ENCODE measurements around the gene SORCS3. TPM values are rescaled to one million over a fixed set of nuclear protein-coding genes. Genes with fewer than 3 reads are reported as not detected.

The SORCS3 gene
- total and polyA plus RNA-seq, 2 experiments from 2014 or later, result not detected

GRCh38 chr10:105284476-105285215 is 643.6 kb downstream of the SORCS3 start:
- Histone ChIP-seq H2AFZ (no peak overlapping the region), H3K9ac (no peak overlapping the region), H3K79me2 (ENCODE audit: insufficient read depth) (no peaks in the 10 kb centered on the region), H3K9me2 (ENCODE audit: insufficient read depth) (no peaks in the 10 kb centered on the region), H3K4me1 (ENCODE audit: insufficient read depth) (no peaks in the 10 kb centered on the region), H3K4me2 (ENCODE audit: unreplicated experiment) (no peak overlapping the region), H3F3A (ENCODE audit: insufficient read depth) (no peaks in the 10 kb centered on the region), H3K9me3 (ENCODE audit: low read depth) (no peaks in the 10 kb centered on the region), H3K27ac (no peak overlapping the region), H3K27me3 (replicated peaks; ENCODE audit: insufficient read depth) (no peaks in the 10 kb centered on the region), H3K36me3 (ENCODE audit: low read depth) (no peaks in the 10 kb centered on the region), H4K20me1 (ENCODE audit: insufficient read depth) (no peaks in the 10 kb centered on the region; the same call in 1 of the 2 replicates), H3K4me3 (no peak overlapping the region)
- no peak for DNase-seq
- in situ Hi-C loops (cut with MboI), result no loop called here
- 0 to 5% methylated on average over 1 of the region's 1 CpG for WGBS, 2 experiments (ENCODE audit: low coverage in 1 of 2, low lambda C conversion rate in 2 of 2, missing lambda C conversion rate in 2 of 2)
- TF ChIP-seq EZH2 (IDR thresholded peaks at IDR 0.05; ENCODE audit: insufficient read depth, poor library complexity, severe bottlenecking) (no peak), EZH2phosphoT487 (IDR thresholded peaks at IDR 0.05; ENCODE audit: insufficient read depth, low read depth) (no peak)

GRCh38 chr10:105288026-105288425 is 646.9 kb downstream of the SORCS3 start:
- 2 to 9% methylated on average over 2 of the region's 2 CpGs for WGBS, 2 experiments (ENCODE audit: low coverage in 1 of 2, low lambda C conversion rate in 2 of 2, missing lambda C conversion rate in 2 of 2)
- in situ Hi-C loops (cut with MboI), result no loop called here

GRCh38 chr10:105288613-105289012 is 647.5 kb downstream of the SORCS3 start:
- Histone ChIP-seq H3F3A (ENCODE audit: insufficient read depth) (no peaks in the 10 kb centered on the region), H3K36me3 (ENCODE audit: low read depth) (no peaks in the 10 kb centered on the region), H3K79me2 (ENCODE audit: insufficient read depth) (no peaks in the 10 kb centered on the region), H3K9ac (no peak overlapping the region), H3K27ac (no peak overlapping the region), H3K4me3 (no peak overlapping the region), H2AFZ (no peak overlapping the region), H3K4me1 (ENCODE audit: insufficient read depth) (no peaks in the 10 kb centered on the region), H3K9me2 (ENCODE audit: insufficient read depth) (no peaks in the 10 kb centered on the region), H4K20me1 (ENCODE audit: insufficient read depth) (no peaks in the 10 kb centered on the region; the same call in 1 of the 2 replicates), H3K27me3 (replicated peaks; ENCODE audit: insufficient read depth) (no peaks in the 10 kb centered on the region), H3K9me3 (ENCODE audit: low read depth) (no peaks in the 10 kb centered on the region), H3K4me2 (ENCODE audit: unreplicated experiment) (no peak overlapping the region)
- no peak for DNase-seq
- in situ Hi-C loops (cut with MboI), result no loop called here
- TF ChIP-seq EZH2phosphoT487 (IDR thresholded peaks at IDR 0.05; ENCODE audit: insufficient read depth, low read depth) (no peak), EZH2 (IDR thresholded peaks at IDR 0.05; ENCODE audit: insufficient read depth, poor library complexity, severe bottlenecking) (no peak)

More at GRCh38 chr10:105288026-105288425, 646.9 kb downstream of the SORCS3 start:
- Histone ChIP-seq H3K4me1 (ENCODE audit: insufficient read depth) (no peaks in the 10 kb centered on the region), H3K4me2 (ENCODE audit: unreplicated experiment) (no peak overlapping the region), H3K36me3 (ENCODE audit: low read depth) (no peaks in the 10 kb centered on the region), H3K79me2 (ENCODE audit: insufficient read depth) (no peaks in the 10 kb centered on the region), H3K9me3 (ENCODE audit: low read depth) (no peaks in the 10 kb centered on the region), H3K27ac (no peak overlapping the region), H3K27me3 (replicated peaks; ENCODE audit: insufficient read depth) (no peaks in the 10 kb centered on the region), H4K20me1 (ENCODE audit: insufficient read depth) (no peaks in the 10 kb centered on the region; the same call in 1 of the 2 replicates), H3K4me3 (no peak overlapping the region), H3F3A (ENCODE audit: insufficient read depth) (no peaks in the 10 kb centered on the region), H3K9ac (no peak overlapping the region), H2AFZ (no peak overlapping the region), H3K9me2 (ENCODE audit: insufficient read depth) (no peaks in the 10 kb centered on the region)
- DNase-seq, result no peak
- TF ChIP-seq EZH2phosphoT487 (IDR thresholded peaks at IDR 0.05; ENCODE audit: insufficient read depth, low read depth), result no peak
- TF ChIP-seq EZH2 (IDR thresholded peaks at IDR 0.05; ENCODE audit: insufficient read depth, poor library complexity, severe bottlenecking), result no peak

GRCh38 chr10:105291571-105291970 is 650.5 kb downstream of the SORCS3 start:
- WGBS, 2 experiments (ENCODE audit: low coverage in 1 of 2, low lambda C conversion rate in 2 of 2, missing lambda C conversion rate in 2 of 2), result 5 to 10% methylated on average over 4 of the region's 4 CpGs
- no peaks in the 10 kb centered on the region for H3K79me2 ChIP-seq (ENCODE audit: insufficient read depth)
- no peaks in the 10 kb centered on the region for H3K36me3 ChIP-seq (ENCODE audit: low read depth)
- H3K4me3 ChIP-seq, result no peak overlapping the region
- no peak for DNase-seq
- no peak overlapping the region for H2AFZ ChIP-seq
- no peaks in the 10 kb centered on the region; the same call in 1 of the 2 replicates for H4K20me1 ChIP-seq (ENCODE audit: insufficient read depth)
- H3F3A ChIP-seq (ENCODE audit: insufficient read depth), result no peaks in the 10 kb centered on the region
- no peak overlapping the region for H3K4me2 ChIP-seq (ENCODE audit: unreplicated experiment)
- H3K27me3 ChIP-seq (replicated peaks; ENCODE audit: insufficient read depth), result no peaks in the 10 kb centered on the region
- no peaks in the 10 kb centered on the region for H3K9me3 ChIP-seq (ENCODE audit: low read depth)
- TF ChIP-seq EZH2 (IDR thresholded peaks at IDR 0.05; ENCODE audit: insufficient read depth, poor library complexity, severe bottlenecking), result no peak
- no peak for TF ChIP-seq EZH2phosphoT487 (IDR thresholded peaks at IDR 0.05; ENCODE audit: insufficient read depth, low read depth)
- in situ Hi-C loops (cut with MboI), result no loop called here
- H3K27ac ChIP-seq, result no peak overlapping the region
- no peaks in the 10 kb centered on the region for H3K4me1 ChIP-seq (ENCODE audit: insufficient read depth)
- H3K9ac ChIP-seq, result no peak overlapping the region
- H3K9me2 ChIP-seq (ENCODE audit: insufficient read depth), result no peaks in the 10 kb centered on the region
